Activated naive CD4-positive, alpha-beta T cell treated with anti-CD3 and anti-CD28 coated beads for 36 hours (primary cell): ENCODE data around the gene PLXNA4. TPM values are rescaled to one million over a fixed set of nuclear protein-coding genes. Genes with fewer than 3 reads are reported as not detected.
A peak's percentile ranks its signal among the peaks of the same experiment; 100 is the strongest.

ENCODE experiments used
- CTCF ChIA-PET: fragments of 350-600 bp; sonication (Branson Sonifier 250); formaldehyde crosslinking; loops from one replicate; lab custom pipeline; 2021; ENCODE audit warnings: antibody characterized with exemption; lab: Charles Lee
- DNase-seq: peaks from one replicate; pipeline ENCODE4 v3.0.0-alpha.2; 2020
- H3K27ac Mint-ChIP-seq: one replicate; pipeline ENCODE4 v1.8.0; 2021; ENCODE audit warnings: mild to moderate bottlenecking, mixed read lengths
- H3K27me3 Mint-ChIP-seq: one replicate; pipeline ENCODE4 v1.8.0; 2021; ENCODE audit warnings: low read depth, mixed read lengths
- H3K36me3 Mint-ChIP-seq: one replicate; pipeline ENCODE4 v1.8.0; 2021; ENCODE audit warnings: low read depth, mixed read lengths
- H3K4me1 Mint-ChIP-seq: one replicate; pipeline ENCODE4 v1.8.0; 2021; ENCODE audit warnings: low read depth, mixed read lengths
- H3K4me3 Mint-ChIP-seq: one replicate; pipeline ENCODE4 v1.8.0; 2021; ENCODE audit warnings: mild to moderate bottlenecking, moderate library complexity, mixed read lengths
- H3K9me3 Mint-ChIP-seq: one replicate; pipeline ENCODE4 v1.8.0; 2021; ENCODE audit warnings: mixed read lengths
- intact Hi-C: fragments of 100-400 bp; cut with micrococcal nuclease; formaldehyde crosslinking; loops from one replicate; pipeline ENCODE4 v1.15.1; 2023
- total RNA-seq, 2 experiments: library from RNA; stranded (reverse); gene quantifications; one replicate each; pipeline ENCODE4 v1.2.3, GENCODE V29; 2021

PLXNA4 gene
- total RNA-seq, 2 experiments from 2014 or later: 0.02 to 0.05 TPM

GRCh38 chr7:132435016-132435990 is 141.0 kb downstream of the PLXNA4 start:
- peak; percentile 37 for DNase-seq
- Mint-ChIP-seq H3K4me3 (peak overlapping the region; percentile 25), H3K4me1 (peaks cover 96% of the 10 kb centered on the region), H3K27me3 (no peaks in the 10 kb centered on the region), H3K36me3 (no peaks in the 10 kb centered on the region), H3K27ac (peak overlapping the region; percentile 28), H3K9me3 (no peaks in the 10 kb centered on the region)
- CTCF ChIA-PET: no interaction called here
- intact Hi-C loops: no loop called here

GRCh38 chr7:132434041-132434440 is 142.2 kb downstream of the PLXNA4 start:
- DNase-seq: no peak
- Mint-ChIP-seq H3K9me3 (no peaks in the 10 kb centered on the region), H3K27ac (no peak overlapping the region), H3K4me3 (no peak overlapping the region), H3K4me1 (peaks cover 88% of the 10 kb centered on the region), H3K27me3 (no peaks in the 10 kb centered on the region), H3K36me3 (no peaks in the 10 kb centered on the region)
- CTCF ChIA-PET: interaction anchor here (1.0 to 1.2 kb wide), 2 partner anchors 12 to 146 kb away, joined by 3 read pairs; no protein-coding TSS in a partner anchor
- intact Hi-C loops: loop anchor here (5.0 kb wide), 1 partner anchor 223 kb away; no protein-coding TSS in a partner anchor

GRCh38 chr7:132433301-132433700 is 143.0 kb downstream of the PLXNA4 start:
- intact Hi-C loops: loop anchor here (5.0 kb wide), 1 partner anchor 224 kb away; no protein-coding TSS in a partner anchor
- no peaks in the 10 kb centered on the region for H3K36me3 Mint-ChIP-seq
- no peak for DNase-seq
- H3K4me3 Mint-ChIP-seq: no peak overlapping the region
- H3K9me3 Mint-ChIP-seq: no peaks in the 10 kb centered on the region
- no peaks in the 10 kb centered on the region for H3K27me3 Mint-ChIP-seq
- H3K27ac Mint-ChIP-seq: no peak overlapping the region
- H3K4me1 Mint-ChIP-seq: peaks cover 83% of the 10 kb centered on the region
- CTCF ChIA-PET: interaction anchor here (1.0 to 1.2 kb wide), 2 partner anchors 13 to 147 kb away, joined by 3 read pairs; no protein-coding TSS in a partner anchor

- DNase-seq: peak; percentile 79
- intact Hi-C loops: loop anchor here (1.0 to 5.0 kb wide), 4 partner anchors 20 to 226 kb away; no protein-coding TSS in a partner anchor
- H3K36me3 Mint-ChIP-seq: no peaks in the 10 kb centered on the region
- no peaks in the 10 kb centered on the region for H3K9me3 Mint-ChIP-seq
- H3K27me3 Mint-ChIP-seq: no peaks in the 10 kb centered on the region
- no peak overlapping the region for H3K4me3 Mint-ChIP-seq
- CTCF ChIA-PET: interaction anchor here (1.0 kb wide), 1 partner anchor 21 kb away, joined by 3 read pairs; no protein-coding TSS in a partner anchor
- H3K4me1 Mint-ChIP-seq: peaks cover 65% of the 10 kb centered on the region
- H3K27ac Mint-ChIP-seq: peak overlapping the region; percentile 51
Measured at GRCh38 chr7:132430861-132431822, 145.1 kb downstream of the PLXNA4 start.

GRCh38 chr7:132430041-132430855 is 146.0 kb downstream of the PLXNA4 start:
- no peaks in the 10 kb centered on the region for H3K27me3 Mint-ChIP-seq
- DNase-seq: no peak
- H3K36me3 Mint-ChIP-seq: no peaks in the 10 kb centered on the region
- CTCF ChIA-PET: interaction anchor here (1.0 kb wide), 1 partner anchor 20 kb away, joined by 3 read pairs; no protein-coding TSS in a partner anchor
- peaks cover 60% of the 10 kb centered on the region for H3K4me1 Mint-ChIP-seq
- no peak overlapping the region for H3K4me3 Mint-ChIP-seq
- intact Hi-C loops: loop anchor here (2.0 to 5.0 kb wide), 3 partner anchors 21 to 227 kb away; no protein-coding TSS in a partner anchor
- H3K27ac Mint-ChIP-seq: peak overlapping the region; percentile 16
- no peaks in the 10 kb centered on the region for H3K9me3 Mint-ChIP-seq

- Mint-ChIP-seq H3K27me3 (no peaks in the 10 kb centered on the region), H3K9me3 (no peaks in the 10 kb centered on the region), H3K36me3 (no peaks in the 10 kb centered on the region), H3K4me3 (no peak overlapping the region), H3K4me1 (peaks cover 49% of the 10 kb centered on the region), H3K27ac (no peak overlapping the region)
- intact Hi-C loops: no loop called here
- CTCF ChIA-PET: interaction anchor here (1.0 kb wide), 1 partner anchor 151 kb away, joined by 3 read pairs; no protein-coding TSS in a partner anchor
- DNase-seq: no peak
Measured at GRCh38 chr7:132429181-132429580, 147.1 kb downstream of the PLXNA4 start.

GRCh38 chr7:132428247-132428919 is 147.9 kb downstream of the PLXNA4 start:
- intact Hi-C loops: no loop called here
- H3K4me1 Mint-ChIP-seq: peaks cover 41% of the 10 kb centered on the region
- H3K9me3 Mint-ChIP-seq: no peaks in the 10 kb centered on the region
- H3K27me3 Mint-ChIP-seq: no peaks in the 10 kb centered on the region
- DNase-seq: no peak
- H3K4me3 Mint-ChIP-seq: no peak overlapping the region
- no peak overlapping the region for H3K27ac Mint-ChIP-seq
- CTCF ChIA-PET: interaction anchor here (1.0 kb wide), 1 partner anchor 152 kb away, joined by 3 read pairs; no protein-coding TSS in a partner anchor
- H3K36me3 Mint-ChIP-seq: no peaks in the 10 kb centered on the region

GRCh38 chr7:132425942-132426341 is 150.3 kb downstream of the PLXNA4 start:
- no peaks in the 10 kb centered on the region for H3K27me3 Mint-ChIP-seq
- CTCF ChIA-PET: no interaction called here
- H3K4me1 Mint-ChIP-seq: peaks cover 17% of the 10 kb centered on the region
- no peak for DNase-seq
- H3K4me3 Mint-ChIP-seq: no peak overlapping the region
- H3K9me3 Mint-ChIP-seq: peaks cover 3% of the 10 kb centered on the region
- H3K36me3 Mint-ChIP-seq: peaks cover 1% of the 10 kb centered on the region
- intact Hi-C loops: no loop called here
- no peak overlapping the region for H3K27ac Mint-ChIP-seq

- CTCF ChIA-PET: no interaction called here
- peaks cover 7% of the 10 kb centered on the region for H3K9me3 Mint-ChIP-seq
- H3K4me3 Mint-ChIP-seq: no peak overlapping the region
- H3K27ac Mint-ChIP-seq: no peak overlapping the region
- intact Hi-C loops: no loop called here
- H3K27me3 Mint-ChIP-seq: no peaks in the 10 kb centered on the region
- H3K36me3 Mint-ChIP-seq: peaks cover 4% of the 10 kb centered on the region
- H3K4me1 Mint-ChIP-seq: peaks cover 8% of the 10 kb centered on the region
- DNase-seq: no peak
Measured at GRCh38 chr7:132424821-132425724, 151.2 kb downstream of the PLXNA4 start.

GRCh38 chr7:132424277-132424676 is 152.0 kb downstream of the PLXNA4 start:
- Mint-ChIP-seq H3K4me1 (peaks cover 6% of the 10 kb centered on the region), H3K9me3 (peaks cover 7% of the 10 kb centered on the region), H3K36me3 (peaks cover 4% of the 10 kb centered on the region), H3K4me3 (no peak overlapping the region), H3K27ac (no peak overlapping the region), H3K27me3 (no peaks in the 10 kb centered on the region)
- DNase-seq: no peak
- CTCF ChIA-PET: no interaction called here
- intact Hi-C loops: no loop called here
